Measurements from ENCODE around the gene ATF1. TPM values are rescaled to one million over a fixed set of nuclear protein-coding genes. Genes with fewer than 3 reads are reported as not detected.
"Not testable (repeated sequence)": the region's sequence is repeated elsewhere in the genome, so short reads cannot be mapped to it uniquely, and the experiment has no call there.

The ATF1 gene
- polyA plus RNA-seq, 12 donors: 33.5 to 51.8 (median 36.5) TPM; not detected in 1

DNA sequence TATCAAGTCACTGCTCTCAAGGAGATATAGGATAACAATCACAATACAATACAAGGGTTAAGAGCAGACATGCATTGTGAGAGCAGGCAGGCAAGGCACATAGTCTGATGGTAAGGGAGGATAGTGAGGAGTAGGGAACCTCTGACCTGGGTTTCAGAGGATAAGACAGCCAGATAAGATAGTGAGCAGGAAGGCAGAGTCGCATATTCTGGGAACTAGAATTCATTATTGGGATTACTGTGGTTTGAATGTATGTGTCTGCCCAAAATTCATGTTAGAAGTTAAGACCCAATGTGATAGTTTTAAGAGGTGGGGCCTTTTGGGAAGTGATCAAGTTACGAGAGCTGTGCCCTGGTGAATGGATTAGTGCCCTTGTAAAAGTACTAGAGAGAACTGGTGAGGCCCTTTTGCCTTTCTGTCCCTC lies 14.4 kb upstream of the ATF1 start:
- DNase-seq: no peak

DNA sequence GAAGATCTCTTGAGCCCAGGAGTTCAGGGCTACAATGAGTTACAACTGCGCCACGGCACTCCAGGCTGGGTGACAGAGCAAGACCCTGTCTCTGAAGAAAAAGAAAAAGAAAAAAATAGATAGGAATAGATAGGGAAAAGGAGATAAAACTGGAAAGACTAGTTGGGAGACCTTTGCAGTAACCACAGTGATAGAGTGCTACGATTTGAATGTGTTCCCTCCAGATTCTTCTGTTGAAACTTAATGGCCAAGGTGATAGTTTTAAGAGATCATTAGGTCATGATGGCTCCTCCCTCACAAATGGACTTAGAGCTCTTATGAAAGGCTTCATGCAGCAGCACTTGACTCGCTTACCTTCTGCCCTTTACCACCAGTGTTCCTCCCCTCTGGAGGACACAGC lies 13.5 kb upstream of the ATF1 start:
- no peak for DNase-seq

DNA sequence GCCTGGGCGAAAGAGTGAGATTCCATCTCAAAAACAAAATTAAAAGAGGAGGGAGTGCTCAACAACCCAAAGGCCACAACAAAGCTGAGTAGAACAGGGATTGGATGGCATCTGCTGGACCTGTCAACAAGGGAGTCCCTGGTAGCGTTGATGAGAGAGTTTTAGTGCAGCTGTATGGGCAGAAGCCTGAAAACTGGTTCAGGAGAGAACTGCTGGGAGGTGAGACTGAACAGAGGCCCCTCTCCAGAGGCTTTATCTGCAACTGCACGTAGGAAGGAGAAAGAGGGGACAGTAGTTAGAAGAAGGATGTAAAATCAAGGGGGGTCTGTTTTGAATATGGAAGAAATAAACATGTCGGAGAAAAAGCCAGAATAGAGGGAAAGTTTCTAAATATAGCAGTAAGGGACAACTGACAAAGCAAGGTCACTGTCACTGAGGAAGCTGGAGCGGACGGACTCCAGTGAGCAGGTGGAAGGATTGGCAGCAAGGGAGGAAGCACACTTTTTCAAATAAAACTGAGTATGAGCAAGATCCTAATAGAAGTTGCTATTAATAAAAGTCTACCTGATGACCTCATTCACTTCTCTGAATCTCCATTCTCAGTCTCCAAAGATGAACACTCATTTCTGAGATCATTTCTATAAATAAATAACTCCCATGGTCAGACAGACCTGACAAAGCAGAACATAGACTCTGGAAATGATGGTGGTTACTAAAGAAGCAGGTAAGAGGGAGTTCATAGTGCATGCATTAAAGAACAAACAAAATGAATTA lies 11.8 kb upstream of the ATF1 start:
- DNase-seq: no peak

DNA sequence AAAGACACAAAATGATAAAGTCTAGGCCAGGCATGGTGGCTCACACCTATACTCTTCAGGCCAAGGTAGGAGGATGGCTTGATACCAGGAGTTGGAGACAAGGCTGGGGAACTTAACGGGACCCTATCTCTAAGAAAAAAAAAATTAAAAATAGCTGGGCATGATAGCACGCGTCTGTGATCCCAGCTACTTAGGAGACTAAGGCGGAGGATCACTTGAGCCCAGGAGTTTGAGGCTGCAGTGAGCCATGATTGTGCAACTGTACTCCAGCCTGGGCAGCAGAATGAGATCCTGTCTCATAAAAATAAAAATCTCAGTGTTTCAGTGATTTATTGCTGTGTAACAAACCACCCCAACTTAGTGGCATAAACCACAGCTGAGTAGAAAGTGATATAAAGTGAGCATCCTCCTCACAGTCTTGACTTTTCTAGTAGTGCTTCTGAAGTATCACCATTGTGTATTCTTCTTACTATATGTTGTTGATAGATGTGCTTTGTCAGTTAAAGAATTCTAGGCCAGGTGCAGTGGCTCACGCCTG lies 10.6 kb upstream of the ATF1 start:
- DNase-seq: no peak

DNA sequence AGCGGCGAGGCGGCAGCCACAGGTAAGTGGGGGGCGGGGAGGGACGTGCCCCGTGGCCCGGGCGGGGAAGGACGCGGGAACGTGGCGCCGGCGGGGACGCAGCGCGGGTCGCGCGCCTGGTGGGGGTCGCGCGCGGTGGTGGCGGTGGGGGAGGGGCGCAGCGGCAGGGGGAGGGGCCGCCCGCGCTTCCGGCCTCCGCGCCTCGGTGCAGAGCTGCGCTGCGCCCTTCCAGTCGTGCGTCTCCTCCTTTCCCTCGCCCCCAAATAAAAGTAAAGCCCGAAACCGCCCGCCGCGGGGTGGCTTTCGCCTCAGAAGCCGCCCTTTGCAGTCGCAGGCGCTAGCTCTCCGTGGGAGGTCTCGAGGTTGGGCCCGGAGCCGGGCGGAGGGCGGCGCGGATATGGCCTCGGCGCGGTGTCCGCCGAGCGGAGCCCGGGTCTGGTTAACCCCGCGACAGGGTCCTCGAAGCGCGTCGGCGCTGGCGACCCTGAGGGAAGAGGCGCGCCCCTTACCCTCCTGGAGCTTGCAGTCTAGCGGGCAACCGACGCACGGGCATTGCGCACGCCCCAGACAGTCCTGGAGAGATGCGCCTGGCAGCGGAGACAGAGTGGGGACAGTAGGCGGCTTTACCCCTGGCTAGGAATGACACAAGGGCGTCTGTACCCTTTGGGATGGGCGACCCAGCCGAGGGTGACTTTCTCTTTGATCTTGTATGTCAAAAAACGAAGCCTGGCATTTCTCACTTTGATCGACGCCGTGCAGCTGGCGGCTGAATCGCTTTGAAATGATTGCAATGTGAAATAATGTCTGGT lies 589 bp downstream of the ATF1 start:
- peak; percentile 52 for DNase-seq

DNA sequence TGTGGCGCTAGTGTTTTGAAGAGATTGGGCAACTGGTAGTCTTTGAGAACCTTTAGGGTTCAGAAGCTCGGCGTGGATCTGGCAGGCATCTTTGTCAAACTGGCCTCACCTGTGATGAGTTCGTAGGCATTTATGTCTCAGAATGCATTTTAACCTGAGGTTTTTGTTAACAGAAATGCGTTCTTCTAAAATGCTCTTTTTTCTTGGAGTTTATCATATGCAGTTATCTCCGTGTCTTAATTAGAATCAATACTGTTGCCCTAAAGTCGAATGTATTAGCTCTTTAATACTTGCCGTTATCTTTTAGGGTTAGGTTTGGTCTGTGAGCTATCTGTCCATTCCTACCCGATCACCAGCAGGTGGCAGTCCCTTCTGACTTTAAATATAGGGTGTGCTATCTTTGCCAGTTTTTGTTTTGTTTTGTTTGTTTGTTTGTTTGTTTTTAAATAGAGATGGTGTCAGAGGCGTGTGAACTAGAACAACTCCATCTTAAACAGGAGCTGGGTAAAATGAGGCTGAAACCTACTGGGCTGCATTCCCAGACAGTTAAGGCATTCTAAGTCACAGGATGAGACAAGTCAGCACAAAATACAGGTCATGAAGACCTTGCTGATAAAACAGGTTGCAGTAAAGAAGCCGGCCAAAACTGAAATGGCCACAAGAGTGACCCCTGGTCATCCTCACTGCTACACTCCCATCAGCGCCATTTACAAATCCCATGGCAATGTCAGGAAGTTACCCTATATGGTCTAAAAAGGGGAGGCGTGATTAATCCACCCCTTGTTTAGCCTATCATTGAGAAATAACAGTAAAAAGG lies 1.4 kb downstream of the ATF1 start:
- peak; percentile 38 for DNase-seq

DNA sequence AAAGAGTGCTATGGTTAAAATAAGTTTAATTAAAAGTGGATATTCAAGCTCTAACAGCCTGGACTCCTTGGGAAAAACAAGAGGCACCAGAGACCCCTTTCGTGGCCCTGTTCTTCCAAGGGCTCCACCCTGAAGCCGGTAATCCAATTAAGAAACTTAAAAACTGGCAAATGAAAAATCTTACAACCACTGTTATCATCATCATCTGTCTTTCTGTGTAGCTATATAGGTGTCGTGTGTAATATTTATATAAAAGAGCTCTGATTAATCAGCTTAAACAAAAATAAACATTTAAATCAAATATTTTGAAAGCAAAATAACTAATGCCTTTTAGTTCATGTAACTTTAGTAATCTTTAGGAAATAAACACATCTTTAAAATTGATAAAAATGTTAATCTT lies 4.5 kb downstream of the ATF1 start:
- no peak for DNase-seq

DNA sequence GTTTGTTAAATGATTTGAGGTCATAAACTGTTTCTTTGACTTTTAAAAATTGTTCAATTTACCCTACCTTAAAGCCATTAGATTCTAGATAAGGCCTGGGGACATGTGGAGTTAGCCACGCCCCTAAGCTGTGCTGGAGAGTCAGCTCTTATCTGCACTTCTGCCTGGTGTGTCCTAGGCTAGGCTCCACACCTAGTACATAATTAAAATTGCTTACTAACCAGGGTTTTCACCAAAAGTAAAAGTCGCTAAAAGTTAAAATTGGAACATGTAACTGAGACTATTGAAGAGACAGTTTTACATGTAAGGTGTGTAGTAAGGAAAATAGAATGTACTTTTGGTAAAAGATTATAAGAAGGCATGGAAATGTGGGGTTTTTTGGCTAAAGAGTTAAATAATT lies 4.9 kb downstream of the ATF1 start:
- DNase-seq: not testable (repeated sequence)

DNA sequence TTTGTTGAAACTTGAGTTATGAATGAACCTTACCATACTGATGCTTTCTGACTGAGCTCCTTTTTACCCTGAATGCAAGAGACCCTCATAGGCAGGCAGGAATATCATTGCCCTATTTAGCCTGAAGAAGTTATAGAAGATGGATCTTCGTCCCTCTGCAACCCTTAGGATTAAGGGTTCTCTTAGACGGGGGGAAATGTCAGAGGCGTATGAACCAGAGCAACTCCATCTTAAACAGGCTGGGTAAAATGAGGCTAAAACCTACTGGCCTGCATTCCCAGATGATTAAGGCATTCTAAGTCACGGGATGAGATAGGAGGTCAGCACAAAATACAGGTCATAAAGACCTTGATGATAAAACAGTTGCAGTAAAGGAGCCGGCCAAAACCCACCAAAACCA lies 7.5 kb downstream of the ATF1 start:
- no peak for DNase-seq

DNA sequence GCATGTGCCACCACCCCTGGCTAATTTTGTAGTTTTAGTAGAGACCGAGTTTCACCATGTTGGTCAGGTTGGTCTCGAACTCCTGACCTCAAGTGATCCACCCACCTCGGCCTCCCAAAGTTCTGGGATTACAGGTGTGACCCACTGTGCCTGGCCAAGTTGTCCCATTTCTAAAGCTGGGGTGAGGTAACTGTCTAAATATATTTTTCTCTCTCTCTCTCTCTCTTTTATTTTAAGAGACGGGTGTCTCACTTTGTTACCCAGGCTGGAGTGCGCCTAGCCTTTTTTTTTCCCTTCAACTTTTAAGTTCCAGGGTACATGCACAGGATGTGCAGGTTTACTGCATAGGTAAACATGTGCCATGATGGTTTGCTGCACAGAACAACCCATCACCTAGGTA lies 8.6 kb downstream of the ATF1 start:
- DNase-seq: no peak

DNA sequence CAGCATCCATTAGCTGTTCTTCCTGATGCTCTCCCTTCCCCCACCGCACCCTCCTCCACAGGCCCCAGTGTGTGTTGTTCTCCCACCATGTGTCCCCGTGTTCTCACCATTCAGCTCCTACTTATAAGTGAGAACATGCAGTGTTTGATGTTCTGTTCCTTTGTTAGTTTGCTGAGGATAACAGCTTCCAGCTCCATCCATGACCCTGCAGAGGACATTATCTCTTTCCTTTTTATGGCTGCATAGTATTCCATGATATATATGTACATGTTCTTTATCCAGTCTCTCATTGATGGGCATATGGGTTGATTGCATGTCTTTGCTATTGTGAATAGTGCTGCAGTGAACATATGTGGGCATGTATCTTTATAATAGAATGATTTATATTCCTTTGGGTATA lies 9.0 kb downstream of the ATF1 start:
- no peak for DNase-seq

DNA sequence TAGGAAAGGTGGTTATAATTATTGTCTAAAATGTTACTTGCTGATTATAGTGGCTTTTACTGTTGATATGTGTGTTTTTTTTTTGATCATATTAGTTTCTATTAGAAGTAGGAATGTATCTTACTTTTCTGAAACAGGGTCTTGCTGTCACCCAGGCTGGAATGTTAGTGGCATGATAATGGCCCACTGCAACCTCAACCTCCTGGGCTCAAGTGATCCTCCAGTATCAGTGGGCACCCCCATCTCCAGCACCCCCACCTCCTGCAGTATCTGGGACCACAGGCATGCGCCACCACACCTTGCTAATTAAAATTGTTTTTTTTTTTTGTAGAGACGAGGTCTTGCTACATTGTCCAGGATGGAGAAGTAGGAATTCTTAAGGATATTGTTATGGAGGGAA lies 11.3 kb downstream of the ATF1 start:
- no peak for DNase-seq

DNA sequence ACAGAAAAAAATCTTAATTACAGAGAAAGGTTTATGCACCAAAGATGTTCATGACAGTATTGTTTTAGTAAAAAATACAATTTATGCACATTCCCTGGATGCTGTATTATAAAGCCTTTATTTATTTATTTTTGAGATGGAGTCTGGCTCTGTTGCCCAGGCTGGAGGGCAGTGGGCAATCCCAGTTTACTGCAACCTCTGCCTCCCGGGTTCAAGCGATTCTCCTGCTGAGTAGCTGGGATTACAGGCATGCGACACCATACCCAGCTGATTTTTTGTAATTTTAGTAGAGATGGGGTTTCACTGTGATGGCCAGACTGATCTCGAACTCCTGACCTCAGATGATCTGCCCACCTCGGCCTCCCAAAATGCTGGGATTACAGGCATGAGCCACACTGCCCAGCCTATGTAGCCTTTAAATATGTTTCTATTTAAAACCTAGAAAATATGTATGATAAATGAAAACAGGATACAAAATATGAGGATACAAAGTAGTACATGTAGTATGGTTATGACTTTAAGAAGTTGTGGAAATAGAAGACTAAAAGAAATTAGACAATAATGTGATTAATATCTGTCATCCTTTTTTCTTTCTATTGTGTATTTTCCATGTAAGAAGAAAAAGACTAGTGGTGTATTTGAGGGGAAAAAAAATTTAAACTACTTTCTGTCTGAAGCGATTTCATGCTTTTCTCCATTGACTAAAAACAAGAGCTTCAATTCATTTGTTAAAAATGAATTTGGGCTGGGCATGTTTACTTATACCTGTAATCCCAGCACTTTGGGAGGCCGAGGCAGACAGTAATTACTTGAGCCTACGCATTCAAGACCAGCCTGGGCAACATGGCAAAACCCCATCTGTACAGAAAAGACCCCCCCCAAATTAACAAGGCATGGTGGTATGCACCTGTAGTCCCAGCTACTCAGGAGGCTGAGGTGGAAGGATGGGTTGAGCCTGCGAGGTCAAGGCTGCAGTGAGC lies 13.1 kb downstream of the ATF1 start:
- no peak for DNase-seq

DNA sequence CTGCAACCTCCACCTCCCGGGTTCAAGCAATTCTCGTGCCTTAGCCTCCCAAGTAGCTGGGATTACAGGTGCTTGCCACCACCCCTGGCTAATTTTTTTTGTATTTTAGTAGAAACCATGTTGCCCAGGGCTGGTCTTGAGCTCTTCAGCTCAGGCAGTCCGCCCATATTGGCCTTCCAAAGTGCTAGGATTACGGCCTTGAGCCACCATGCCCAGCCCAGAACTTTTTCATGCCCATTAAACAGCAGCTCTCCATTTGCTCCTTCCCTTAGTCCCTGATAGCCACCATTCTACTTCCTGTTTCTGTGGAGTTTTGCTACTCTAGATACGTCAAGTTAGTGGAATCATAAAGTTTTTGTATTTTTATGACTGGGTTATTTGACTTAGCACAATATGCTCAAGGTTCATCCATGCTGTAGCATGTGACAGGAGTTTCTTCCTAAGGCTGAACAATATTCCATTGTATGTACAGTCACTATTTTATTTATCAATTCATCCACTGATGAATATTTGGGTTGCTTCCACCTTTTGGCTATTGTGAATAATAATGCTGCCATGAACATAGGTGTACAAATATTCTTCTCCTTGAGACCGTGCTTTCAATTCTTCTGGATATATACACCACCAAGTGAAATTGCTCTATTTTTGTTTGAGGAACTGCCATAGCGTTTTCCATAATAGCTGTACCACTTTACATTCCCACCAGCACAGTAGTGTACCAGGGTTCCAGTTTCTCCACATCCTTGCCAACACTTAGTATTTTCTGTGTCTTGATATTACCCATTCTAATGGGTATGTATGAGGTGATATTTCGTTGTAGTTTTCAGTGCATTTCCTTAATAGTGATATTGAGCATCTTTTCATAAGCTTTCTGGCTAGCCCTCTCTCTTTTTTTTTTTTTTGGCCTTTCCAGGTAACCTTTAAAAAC lies 15.0 kb downstream of the ATF1 start:
- no peak for DNase-seq

DNA sequence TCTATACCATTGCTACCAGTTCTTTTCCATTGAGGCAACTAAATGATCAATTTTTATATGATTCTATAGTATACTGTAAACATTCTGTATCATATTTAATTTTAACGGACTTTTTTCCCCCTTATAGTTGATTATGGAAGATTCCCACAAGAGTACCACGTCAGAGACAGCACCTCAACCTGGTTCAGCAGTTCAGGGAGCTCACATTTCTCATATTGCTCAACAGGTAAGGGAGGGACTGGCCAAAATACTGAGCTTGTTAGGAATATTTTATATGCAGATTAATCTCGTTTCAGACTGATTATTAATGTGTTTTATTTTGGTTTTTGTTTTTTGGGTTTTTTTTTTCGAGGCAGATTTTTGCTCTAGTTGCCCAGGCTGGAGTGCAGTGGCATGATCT lies 16.1 kb downstream of the ATF1 start:
- no peak for DNase-seq

DNA sequence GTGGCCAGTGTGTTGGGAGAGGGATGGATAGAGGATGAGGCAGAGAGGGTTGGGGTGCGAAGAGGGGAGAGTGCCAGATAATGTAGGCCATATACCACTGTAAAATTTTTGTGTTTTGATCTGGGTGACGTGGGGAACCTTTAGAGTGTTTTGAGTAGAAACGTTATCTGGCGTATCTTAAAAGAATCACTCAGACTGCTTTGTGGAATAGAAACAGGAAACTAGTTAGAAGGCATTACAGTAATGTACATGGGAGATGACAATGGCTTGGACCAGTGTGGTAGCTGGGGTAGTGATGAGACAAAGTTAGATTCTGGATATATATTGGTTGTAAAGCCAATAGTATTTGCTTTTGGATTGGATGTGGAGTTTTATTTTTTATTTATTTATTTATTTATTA lies 20.6 kb downstream of the ATF1 start:
- no peak for DNase-seq

DNA sequence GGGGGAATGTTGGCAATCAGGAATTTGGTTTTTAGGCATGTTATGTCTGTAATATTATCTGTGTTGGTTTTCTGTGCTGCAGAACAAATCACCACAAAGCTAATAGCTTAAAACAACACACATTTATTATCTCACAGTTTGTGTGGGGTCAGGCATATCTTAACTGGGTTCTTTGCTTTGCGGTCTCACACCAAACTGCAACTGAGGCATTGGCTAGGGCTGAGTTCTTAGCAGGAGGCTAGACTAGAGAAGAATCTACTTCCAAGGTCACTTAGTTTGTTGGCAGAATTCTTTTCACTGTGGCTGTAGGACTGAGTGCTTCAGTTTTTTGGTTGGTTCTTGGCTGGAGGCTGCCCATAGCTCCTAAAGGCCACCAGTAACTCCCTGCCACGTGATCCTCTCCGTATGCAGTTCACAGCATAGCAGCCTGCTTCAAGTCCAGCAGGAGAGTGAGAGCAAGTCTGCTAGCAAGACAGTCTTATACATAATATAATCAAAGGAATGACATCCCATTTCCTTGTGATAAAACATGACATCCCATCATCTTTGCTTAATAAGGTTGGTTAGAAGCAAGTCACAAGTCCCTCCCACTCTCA lies 21.6 kb downstream of the ATF1 start:
- no peak for DNase-seq

DNA sequence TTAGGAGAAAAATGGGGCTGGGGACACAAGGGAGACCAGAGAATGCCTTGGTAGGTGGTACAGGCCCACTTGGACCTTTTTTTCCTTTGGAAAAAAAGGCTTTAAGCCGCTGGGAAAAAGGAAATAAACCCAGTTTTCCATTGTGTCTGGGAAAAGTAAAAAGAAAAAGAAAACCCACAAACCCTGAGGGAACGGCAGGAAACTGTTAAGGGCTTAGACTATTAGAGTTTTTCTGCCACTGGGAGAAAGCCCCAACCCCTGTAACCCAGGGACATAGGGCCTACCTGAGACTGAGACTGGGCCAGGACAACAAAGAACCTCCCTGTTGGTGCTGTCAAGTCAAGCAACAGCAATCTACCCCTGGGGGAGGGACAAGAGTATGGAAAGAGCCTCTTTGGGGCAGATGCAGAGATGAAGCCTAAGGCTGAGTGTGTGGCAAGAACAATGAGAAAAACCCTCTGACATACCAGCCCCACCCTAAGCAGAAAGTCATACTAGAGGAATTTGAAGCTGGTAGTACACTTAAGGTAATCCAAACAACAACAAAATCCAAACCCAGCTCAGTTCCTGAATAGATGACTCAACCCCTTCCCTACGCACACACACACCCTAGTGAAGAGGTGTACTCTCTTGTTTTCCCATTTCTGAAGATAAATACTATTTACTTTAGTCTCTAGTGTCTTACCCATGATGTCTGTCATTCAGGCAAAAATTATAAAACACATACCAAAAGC lies 22.8 kb downstream of the ATF1 start:
- DNase-seq: no peak

DNA sequence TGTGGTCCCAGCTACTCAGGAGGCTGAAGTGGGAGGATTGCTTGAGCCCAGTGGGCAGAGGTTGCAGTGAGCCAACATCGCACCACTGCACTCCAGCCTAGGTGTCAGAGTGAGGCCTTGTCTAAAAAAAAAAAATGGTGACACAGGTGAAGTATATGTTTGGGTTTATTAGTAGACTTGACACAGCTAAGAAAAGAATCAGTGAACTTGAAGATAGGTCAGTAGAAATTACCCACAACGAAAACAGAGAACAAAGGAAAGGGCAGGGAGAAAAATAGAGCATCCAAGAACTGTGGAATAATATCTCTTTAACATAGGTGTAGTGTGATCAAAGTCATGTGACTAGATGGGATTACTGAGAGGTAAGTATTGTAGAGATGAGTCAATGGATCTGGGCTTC lies 23.7 kb downstream of the ATF1 start:
- DNase-seq: no peak

All from muscle of arm (tissue), 12 donors.